Hepatocyte (in vitro differentiated cells): ENCODE measurements around the gene PPP2R5C. TPM values are rescaled to one million over a fixed set of nuclear protein-coding genes. Genes with fewer than 3 reads are reported as not detected.
"Not testable (repeated sequence)": the region's sequence is repeated elsewhere in the genome, so short reads cannot be mapped to it uniquely, and the experiment has no call there.

Source experiments
- DNase-seq: peaks from one replicate; pipeline ENCODE4 v3.0.0-alpha.2; 2016; ENCODE audit warnings: low spot score
- H2AFZ ChIP-seq: fragments of 200-600 bp; sonication (generic); 2 replicates; pipeline ENCODE4 v1.6.0; 2016; ENCODE audit warnings: antibody characterized with exemption, mild to moderate bottlenecking
- H3K27ac ChIP-seq: fragments of 200-600 bp; sonication (generic); 2 replicates; pipeline ENCODE4 v1.5.1; 2016; ENCODE audit warnings: mild to moderate bottlenecking
- H3K27me3 ChIP-seq: fragments of 200-600 bp; sonication (generic); 2 replicates; pipeline ENCODE4 v1.6.1; 2016
- H3K36me3 ChIP-seq: fragments of 200-600 bp; sonication (generic); replicated peaks from 2 replicates; pipeline ENCODE4 v1.5.1; 2016; ENCODE audit warnings: low read depth; ENCODE audit not compliant: insufficient read depth
- H3K4me1 ChIP-seq: fragments of 200-600 bp; sonication (generic); 2 replicates; pipeline ENCODE4 v1.5.1; 2016; ENCODE audit warnings: mild to moderate bottlenecking, moderate library complexity; ENCODE audit not compliant: insufficient read depth
- H3K4me2 ChIP-seq: fragments of 200-600 bp; sonication (generic); 2 replicates; pipeline ENCODE4 v1.6.0; 2016
- H3K4me3 ChIP-seq: fragments of 200-600 bp; sonication (generic); 2 replicates; pipeline ENCODE4 v1.5.1; 2016; ENCODE audit warnings: mild to moderate bottlenecking
- H3K79me2 ChIP-seq: fragments of 200-600 bp; sonication (generic); 2 replicates; pipeline ENCODE4 v1.6.0; 2017; ENCODE audit warnings: mild to moderate bottlenecking
- H3K9me2 ChIP-seq: fragments of 200-600 bp; sonication (generic); replicated peaks from 2 replicates; pipeline ENCODE4 v1.6.0; 2017; ENCODE audit warnings: mild to moderate bottlenecking; ENCODE audit not compliant: insufficient read depth
- H3K9me3 ChIP-seq: fragments of 200-600 bp; sonication (generic); 2 replicates; pipeline ENCODE4 v1.5.1; 2016; ENCODE audit warnings: low read depth, mild to moderate bottlenecking
- H4K20me1 ChIP-seq: fragments of 200-600 bp; sonication (generic); 2 replicates; pipeline ENCODE4 v1.6.0; 2016; ENCODE audit warnings: mild to moderate bottlenecking; ENCODE audit not compliant: insufficient read depth, poor library complexity, severe bottlenecking
- EZH2 ChIP-seq: fragments of 200-600 bp; sonication (generic); IDR thresholded peaks from 2 replicates; pipeline ENCODE4 v1.6.1; 2016; ENCODE audit warnings: antibody characterized with exemption, mild to moderate bottlenecking, borderline replicate concordance
- EZH2phosphoT487 ChIP-seq: fragments of 200-600 bp; sonication (generic); IDR thresholded peaks from one replicate; pipeline ENCODE4 v1.6.1; 2018; ENCODE audit warnings: antibody characterized with exemption, mild to moderate bottlenecking, low read depth, moderate library complexity; ENCODE audit not compliant: unreplicated experiment, severe bottlenecking
- WGBS: methylation state at CpG from one replicate; pipeline ENCODE4 v1.1.6; 2016; ENCODE audit warnings: low lambda C conversion rate; ENCODE audit errors: missing lambda C conversion rate; 5-methylcytosine and 5-hydroxymethylcytosine counted together
- polyA plus RNA-seq: library from polyadenylated mRNA; unstranded; fragments of >200 nt; fragmentation: Nextera tagmentation; extraction: Ambion mirVana; gene quantifications from 2 replicates; pipeline ENCODE4 v1.2.1, GENCODE V29; 2016
- total RNA-seq: library from RNA; depleted of rRNA; stranded (reverse); fragments of >200 nt; gene quantifications from 2 replicates; pipeline ENCODE4 v1.2.3, GENCODE V29; 2014
- TF ChIP-seq, protein P1 (sequence below): fragments of 200-600 bp; sonication (generic); IDR thresholded peaks from 2 replicates; pipeline ENCODE4 v1.5.1; 2016; ENCODE audit warnings: antibody characterized with exemption, mild to moderate bottlenecking; ENCODE audit not compliant: poor library complexity

The PPP2R5C gene
- total RNA-seq = 69.0 and 78.0 TPM in 2 replicates
- 46.8 and 47.4 TPM in 2 replicates for polyA plus RNA-seq

DNA sequence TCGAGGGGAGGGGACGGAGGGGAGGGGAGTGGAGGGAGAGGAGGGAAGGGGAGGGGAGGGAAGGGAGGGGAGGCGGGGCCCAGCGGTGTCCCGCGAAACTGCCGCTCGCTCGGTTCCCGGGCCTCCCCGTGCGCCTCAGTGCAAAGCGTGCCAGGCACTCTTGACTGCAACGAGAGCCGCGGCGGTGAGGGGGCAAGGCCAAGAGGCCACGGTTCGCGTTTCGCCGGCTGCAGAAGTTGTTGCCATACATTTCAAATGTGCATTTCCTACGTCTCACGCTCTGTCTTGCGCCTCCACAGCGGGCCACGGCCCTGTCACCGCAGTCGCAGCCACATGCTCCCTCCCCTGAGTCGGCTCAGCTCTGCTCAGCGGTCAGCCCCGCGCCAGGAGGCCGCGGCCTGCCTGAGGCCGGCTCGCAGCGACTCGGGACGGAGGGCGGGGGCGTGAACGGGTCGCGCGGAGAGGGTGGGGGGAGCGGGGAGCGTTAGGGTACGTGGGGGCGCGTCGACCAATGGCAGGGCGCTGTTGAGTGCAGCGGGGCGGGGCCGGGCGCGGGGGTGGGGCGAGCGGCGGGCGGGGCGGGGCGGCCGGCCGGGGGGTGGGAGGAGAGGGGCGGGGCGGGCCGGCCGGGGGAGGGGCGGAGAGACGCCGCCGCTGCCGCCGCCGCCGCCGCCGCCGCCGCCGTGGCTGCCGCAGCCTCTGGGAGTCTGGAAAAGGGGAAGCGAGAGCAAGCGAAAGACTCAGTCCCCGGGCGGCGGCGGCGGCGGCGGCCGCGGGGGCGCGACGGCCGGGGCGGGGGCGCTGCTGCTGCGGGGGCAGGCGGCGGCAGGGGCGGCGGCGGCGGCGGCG is at the start of gene PPP2R5C:
PPP2R5C (plus strand) TSS at position 678 of the 849 bp plus-strand sequence. CDS start 185 bp downstream, outside the sequence.
- under 1% methylated on average over 24 of the region's 110 CpGs for WGBS
- Histone ChIP-seq H3K4me1 (peaks cover 7% of the 10 kb centered on the region), H3K4me3 (peak within 1 kb of the TSS; percentile 97), H3K27ac (peak within 1 kb of the TSS; percentile 95), H3K36me3 (no peaks in the 10 kb centered on the region), H3K27me3 (no peaks in the 10 kb centered on the region), H4K20me1 (no peaks in the 10 kb centered on the region), H3K79me2 (peaks cover 21% of the 10 kb centered on the region), H3K9me2 (no peaks in the 10 kb centered on the region), H3K9me3 (no peaks in the 10 kb centered on the region), H2AFZ (peak within 1 kb of the TSS; percentile 82), H3K4me2 (peak within 1 kb of the TSS; percentile 95)
- TF ChIP-seq, protein P1, sequence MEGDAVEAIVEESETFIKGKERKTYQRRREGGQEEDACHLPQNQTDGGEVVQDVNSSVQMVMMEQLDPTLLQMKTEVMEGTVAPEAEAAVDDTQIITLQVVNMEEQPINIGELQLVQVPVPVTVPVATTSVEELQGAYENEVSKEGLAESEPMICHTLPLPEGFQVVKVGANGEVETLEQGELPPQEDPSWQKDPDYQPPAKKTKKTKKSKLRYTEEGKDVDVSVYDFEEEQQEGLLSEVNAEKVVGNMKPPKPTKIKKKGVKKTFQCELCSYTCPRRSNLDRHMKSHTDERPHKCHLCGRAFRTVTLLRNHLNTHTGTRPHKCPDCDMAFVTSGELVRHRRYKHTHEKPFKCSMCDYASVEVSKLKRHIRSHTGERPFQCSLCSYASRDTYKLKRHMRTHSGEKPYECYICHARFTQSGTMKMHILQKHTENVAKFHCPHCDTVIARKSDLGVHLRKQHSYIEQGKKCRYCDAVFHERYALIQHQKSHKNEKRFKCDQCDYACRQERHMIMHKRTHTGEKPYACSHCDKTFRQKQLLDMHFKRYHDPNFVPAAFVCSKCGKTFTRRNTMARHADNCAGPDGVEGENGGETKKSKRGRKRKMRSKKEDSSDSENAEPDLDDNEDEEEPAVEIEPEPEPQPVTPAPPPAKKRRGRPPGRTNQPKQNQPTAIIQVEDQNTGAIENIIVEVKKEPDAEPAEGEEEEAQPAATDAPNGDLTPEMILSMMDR = no peak
- no peak for TF ChIP-seq EZH2
- TF ChIP-seq EZH2phosphoT487 = no peak
- peak; percentile 96 for DNase-seq

DNA sequence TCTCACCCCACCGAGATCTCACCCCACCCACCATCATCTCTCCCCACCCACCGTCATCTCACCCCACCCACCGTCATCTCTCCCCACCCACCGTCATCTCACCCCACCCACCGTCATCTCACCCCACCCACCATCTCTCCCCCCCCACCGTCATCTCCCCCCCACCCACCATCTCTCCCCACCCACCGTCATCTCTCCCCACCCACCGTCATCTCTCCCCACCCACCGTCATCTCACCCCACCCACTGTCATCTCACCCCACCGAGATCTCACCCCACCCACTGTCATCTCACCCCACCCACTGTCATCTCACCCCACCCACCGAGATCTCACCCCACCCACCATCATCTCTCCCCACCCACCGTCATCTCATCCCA is 49.7 kb upstream of the PPP2R5C start:
- H4K20me1 ChIP-seq, H2AFZ ChIP-seq, H3K4me3 ChIP-seq, H3K27ac ChIP-seq, DNase-seq, H3K4me2 ChIP-seq, H3K36me3 ChIP-seq, H3K79me2 ChIP-seq, H3K4me1 ChIP-seq, H3K9me3 ChIP-seq, H3K27me3 ChIP-seq, H3K9me2 ChIP-seq: not testable (repeated sequence)
- no CpG with 5 or more reads among the region's 12 CpGs for WGBS

DNA sequence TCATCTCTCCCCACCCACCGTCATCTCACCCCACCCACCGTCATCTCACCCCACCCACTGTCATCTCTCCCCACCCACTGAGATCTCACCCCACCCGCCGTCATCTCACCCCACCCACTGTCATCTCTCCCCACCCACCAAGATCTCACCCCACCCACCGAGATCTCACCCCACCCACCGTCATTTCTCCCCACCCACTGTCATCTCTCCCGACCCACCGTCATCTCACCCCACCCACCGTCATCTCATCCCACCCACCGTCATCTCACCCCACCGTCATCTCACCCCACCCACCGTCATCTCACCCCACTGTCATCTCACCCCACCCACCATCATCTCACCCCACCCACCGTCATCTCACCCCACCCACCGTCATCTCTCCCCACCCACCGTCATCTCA is 49.2 kb upstream of the PPP2R5C start:
- H3K9me2 ChIP-seq, H4K20me1 ChIP-seq, H3K27me3 ChIP-seq, H3K4me1 ChIP-seq, H3K4me2 ChIP-seq, H3K27ac ChIP-seq, H3K9me3 ChIP-seq, H3K4me3 ChIP-seq, DNase-seq, H3K36me3 ChIP-seq, H3K79me2 ChIP-seq, H2AFZ ChIP-seq: not testable (repeated sequence)
- WGBS = no CpG with 5 or more reads among the region's 15 CpGs

DNA sequence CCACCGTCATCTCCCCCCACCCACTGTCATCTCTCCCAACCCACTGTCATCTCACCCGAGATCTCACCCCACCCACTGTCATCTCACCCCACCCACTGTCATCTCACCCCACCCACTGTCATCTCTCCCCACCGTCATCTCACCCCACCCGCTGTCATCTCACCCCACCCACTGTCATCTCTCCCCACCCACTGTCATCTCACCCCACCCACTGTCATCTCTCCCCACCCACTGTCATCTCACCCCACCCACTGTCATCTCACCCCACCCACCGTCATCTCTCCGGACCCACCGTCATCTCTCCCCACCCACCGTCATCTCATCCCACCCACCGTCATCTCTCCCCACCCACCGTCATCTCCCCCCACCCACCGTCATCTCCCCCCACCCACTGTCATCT is 48.4 kb upstream of the PPP2R5C start:
- DNase-seq, H4K20me1 ChIP-seq, H3K4me1 ChIP-seq, H3K27me3 ChIP-seq, H3K27ac ChIP-seq, H3K36me3 ChIP-seq, H2AFZ ChIP-seq, H3K79me2 ChIP-seq, H3K9me2 ChIP-seq, H3K4me3 ChIP-seq, H3K4me2 ChIP-seq, H3K9me3 ChIP-seq: not testable (repeated sequence)
- no CpG with 5 or more reads among the region's 11 CpGs for WGBS

DNA sequence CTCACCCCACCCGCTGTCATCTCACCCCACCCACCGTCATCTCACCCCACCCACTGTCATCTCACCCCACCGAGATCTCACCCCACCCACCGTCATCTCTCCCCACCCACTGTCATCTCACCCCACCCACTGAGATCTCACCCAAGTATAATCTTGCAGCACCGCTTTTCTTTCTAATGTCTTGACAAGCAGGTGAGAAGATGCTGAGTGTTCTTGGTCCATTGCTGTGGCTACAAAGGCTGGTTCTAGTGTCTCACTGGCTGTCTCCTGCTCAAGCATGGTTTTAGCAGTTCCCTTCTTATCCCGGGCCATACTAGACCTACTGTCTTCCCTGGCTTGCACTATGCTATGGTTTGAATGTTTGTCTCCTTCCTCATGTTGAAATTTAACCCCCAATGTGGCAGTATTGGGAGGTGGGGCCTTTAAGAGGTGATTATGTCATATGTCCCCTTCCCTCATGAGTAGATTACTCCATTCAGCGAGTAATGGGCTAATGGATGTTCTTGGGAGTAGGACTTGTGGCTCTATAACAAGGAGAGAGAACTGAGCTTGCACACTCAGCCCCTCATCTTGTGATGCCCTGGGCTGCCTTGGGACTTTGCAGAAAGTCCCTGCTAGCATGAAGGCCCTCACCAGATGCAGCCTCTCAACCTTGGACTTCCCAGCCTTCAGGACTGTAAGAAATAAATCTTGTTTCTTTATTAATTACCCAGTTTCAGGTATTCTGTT is 47.7 kb upstream of the PPP2R5C start:
- no peaks in the 10 kb centered on the region for H3K4me1 ChIP-seq
- no peak overlapping the region for H3K27ac ChIP-seq
- H3K4me2 ChIP-seq = no peak overlapping the region
- H3K4me3 ChIP-seq = no peak overlapping the region
- H3K9me2 ChIP-seq = no peaks in the 10 kb centered on the region
- H3K9me3 ChIP-seq = no peaks in the 10 kb centered on the region
- H3K27me3 ChIP-seq = no peaks in the 10 kb centered on the region
- no peaks in the 10 kb centered on the region for H4K20me1 ChIP-seq
- no peak for DNase-seq
- WGBS = 91% methylated on average over 3 of the region's 7 CpGs
- H3K36me3 ChIP-seq = no peaks in the 10 kb centered on the region
- H3K79me2 ChIP-seq = no peaks in the 10 kb centered on the region
- no peak for TF ChIP-seq EZH2phosphoT487
- TF ChIP-seq, protein P1 = no peak
- no peak for TF ChIP-seq EZH2
- H2AFZ ChIP-seq = no peak overlapping the region
